Upper lobe of left lung (tissue), 6 donors: ENCODE measurements around the gene ASTN2. TPM values are rescaled to one million over a fixed set of nuclear protein-coding genes. Genes with fewer than 3 reads are reported as not detected.

Source experiments
- ATAC-seq, 2 donors: fragments of 200-7000 bp; cut with Tn5 transposase; one replicate each; pipeline ENCODE4 v1.9.1; 2022; ENCODE audit warnings: mild to moderate bottlenecking in 2 of 2, moderate library complexity in 2 of 2; ENCODE audit not compliant: low FRiP score in 2 of 2
- DNase-seq, 2 donors: peaks; one replicate each; pipeline ENCODE4 v3.0.0-alpha.2; 2019 to 2020
- H3K27ac ChIP-seq, 4 donors: fragments of 200-600 bp; sonication (generic); one replicate each; pipeline ENCODE4 v1.5.1; 2016 to 2019
- H3K27me3 ChIP-seq, 4 donors: fragments of 200-600 bp; sonication (generic); one replicate each; pipeline ENCODE4 v1.5.1; 2017 to 2019
- H3K36me3 ChIP-seq, 4 donors: fragments of 200-600 bp; sonication (generic); one replicate each; pipeline ENCODE4 v1.5.1; 2016 to 2019
- H3K4me1 ChIP-seq, 4 donors: fragments of 200-600 bp; sonication (generic); one replicate each; pipeline ENCODE4 v1.5.1; 2018 to 2019
- H3K4me3 ChIP-seq, 4 donors: fragments of 200-600 bp; sonication (generic); one replicate each; pipeline ENCODE4 v1.5.1; 2017 to 2019; ENCODE audit warnings: mild to moderate bottlenecking in 2 of 4, moderate library complexity in 1 of 4
- H3K9me3 ChIP-seq, 4 donors: fragments of 200-600 bp; sonication (generic); one replicate each; pipeline ENCODE4 v1.5.1; 2018 to 2019
- CTCF ChIP-seq, 6 experiments: fragments of 450-650 bp in 4 of 6; fragments of 200-600 bp in 2 of 6; sonication (generic) in 2 of 6; IDR thresholded peaks; one replicate each; pipeline ENCODE4 v1.5.1; 2016 to 2019; ENCODE audit warnings: antibody characterized with exemption in 6 of 6
- EP300 ChIP-seq, 4 donors: sonication (generic); formaldehyde crosslinking; IDR thresholded peaks; one replicate each; pipeline ENCODE4 v1.5.1; 2017; ENCODE audit warnings: antibody characterized with exemption in 4 of 4, control low read depth in 2 of 4
- POLR2A ChIP-seq, 4 donors: fragments of 450-650 bp; IDR thresholded peaks; one replicate each; pipeline ENCODE4 v1.5.1; 2016 to 2017; ENCODE audit warnings: antibody characterized with exemption in 4 of 4, mild to moderate bottlenecking in 2 of 4
- POLR2AphosphoS5 ChIP-seq, 2 donors: sonication (generic); formaldehyde crosslinking; IDR thresholded peaks; one replicate each; pipeline ENCODE4 v1.5.1; 2017; ENCODE audit warnings: antibody characterized with exemption in 2 of 2
- WGBS, 2 donors: methylation state at CpG; one replicate each; pipeline ENCODE4 v1.1.5; 2017 to 2018; 5-methylcytosine and 5-hydroxymethylcytosine counted together
- total RNA-seq, 6 donors: library from RNA; depleted of rRNA in 4 of 6; stranded (reverse); fragments of >200 nt in 4 of 6; gene quantifications; one replicate each; pipeline versions ENCODE4 v1.1.0 to v1.2.1, GENCODE V29; 2016 to 2021
- donor health status: DM: no; HTN: no; CAD: no; lungs with moderate emphysema.
- donor health status: DM: no; HTN: yes; CAD: no; lungs with severe emphysema.

Gene ASTN2
- total RNA-seq, 6 donors from 2014 or later, result 2.0 to 7.5 (median 3.4) TPM

- Histone ChIP-seq H3K4me3 (no peak overlapping the region), H3K27me3 (no peaks in the 10 kb centered on the region), H3K36me3 (no peaks in the 10 kb centered on the region), H3K27ac (no peak overlapping the region), H3K9me3 (no peaks in the 10 kb centered on the region), H3K4me1 (no peaks in the 10 kb centered on the region)
- no peak for ATAC-seq
- TF ChIP-seq POLR2AphosphoS5 (IDR thresholded peaks at IDR 0.05) (no peak), POLR2A (IDR thresholded peaks at IDR 0.05) (no peak), CTCF (IDR thresholded peaks at IDR 0.05) (no peak), EP300 (IDR thresholded peaks at IDR 0.05) (no peak)
- no peak for DNase-seq
Observed at GRCh38 chr9:117075636-117076035, 339.2 kb downstream of the ASTN2 start.

- no peak overlapping the region for H3K27ac ChIP-seq
- no peaks in the 10 kb centered on the region for H3K9me3 ChIP-seq
- 66 to 68% methylated on average over 7 of the region's 7 CpGs for WGBS, 2 donors
- ATAC-seq, result no peak
- H3K36me3 ChIP-seq, result no peaks in the 10 kb centered on the region
- H3K4me1 ChIP-seq, result no peaks in the 10 kb centered on the region
- H3K4me3 ChIP-seq, result no peak overlapping the region
- DNase-seq, result peak in 1 of 2 donors; percentile 18
- H3K27me3 ChIP-seq, result no peaks in the 10 kb centered on the region
- TF ChIP-seq POLR2AphosphoS5 (IDR thresholded peaks at IDR 0.05) (no peak), EP300 (IDR thresholded peaks at IDR 0.05) (no peak), POLR2A (IDR thresholded peaks at IDR 0.05) (no peak), CTCF (IDR thresholded peaks at IDR 0.05) (no peak)
Observed at GRCh38 chr9:117074784-117075520, 339.9 kb downstream of the ASTN2 start.

- H3K4me1 ChIP-seq, result no peaks in the 10 kb centered on the region
- no peak overlapping the region for H3K4me3 ChIP-seq
- no peak for DNase-seq
- TF ChIP-seq POLR2A (IDR thresholded peaks at IDR 0.05), result no peak
- TF ChIP-seq POLR2AphosphoS5 (IDR thresholded peaks at IDR 0.05), result no peak
- TF ChIP-seq EP300 (IDR thresholded peaks at IDR 0.05), result no peak
- no peak for TF ChIP-seq CTCF (IDR thresholded peaks at IDR 0.05)
- H3K27ac ChIP-seq, result no peak overlapping the region
- 73 to 74% methylated on average over 3 of the region's 3 CpGs for WGBS, 2 donors
- H3K9me3 ChIP-seq, result no peaks in the 10 kb centered on the region
- no peak for ATAC-seq
- H3K27me3 ChIP-seq, result no peaks in the 10 kb centered on the region
- no peaks in the 10 kb centered on the region for H3K36me3 ChIP-seq
Observed at GRCh38 chr9:117074342-117074662, 340.6 kb downstream of the ASTN2 start.

GRCh38 chr9:117073539-117074341, 341.1 kb downstream of the ASTN2 start:
- no peak overlapping the region for H3K4me3 ChIP-seq
- TF ChIP-seq POLR2AphosphoS5 (IDR thresholded peaks at IDR 0.05) (no peak), POLR2A (IDR thresholded peaks at IDR 0.05) (no peak), CTCF (IDR thresholded peaks at IDR 0.05) (peak in 1 of 6 experiments; percentile 7), EP300 (IDR thresholded peaks at IDR 0.05) (no peak)

More at GRCh38 chr9:117073539-117074341, 341.1 kb downstream of the ASTN2 start:
- Histone ChIP-seq H3K36me3 (no peaks in the 10 kb centered on the region), H3K9me3 (no peaks in the 10 kb centered on the region), H3K27me3 (no peaks in the 10 kb centered on the region), H3K4me1 (no peaks in the 10 kb centered on the region), H3K27ac (no peak overlapping the region)
- ATAC-seq (no peak), DNase-seq (no peak)
- 62 to 65% methylated on average over 11 of the region's 11 CpGs for WGBS, 2 donors
